Brain microvascular endothelial cell (primary cell): Measurements from ENCODE around the gene DHX15.
A peak's percentile ranks its signal among the peaks of the same experiment; 100 is the strongest.

Experiments used
- DNase-seq: peaks from one replicate; pipeline ENCODE4 v3.0.0-alpha.2; 2020
- H3K27ac ChIP-seq: fragments of 250-450 bp; sonication (Bioruptor Pico); 2 replicates; pipeline ENCODE4 v1.5.1; 2020; ENCODE audit warnings: mild to moderate bottlenecking, moderate library complexity
- H3K27me3 ChIP-seq: fragments of 250-450 bp; sonication (Bioruptor Pico); replicated peaks from 2 replicates; pipeline ENCODE4 v1.5.1; 2020; ENCODE audit warnings: mild to moderate bottlenecking
- H3K36me3 ChIP-seq: fragments of 250-450 bp; sonication (Bioruptor Pico); replicated peaks from 2 replicates; pipeline ENCODE4 v1.5.1; 2020; ENCODE audit warnings: mild to moderate bottlenecking
- H3K4me3 ChIP-seq: 2 replicates; pipeline ENCODE4 v1.5.1; 2011; ENCODE audit warnings: low read depth, mild to moderate bottlenecking, control low read depth, low read length, moderate library complexity
- CTCF ChIP-seq: IDR thresholded peaks from 2 replicates; pipeline ENCODE4 v1.5.1; 2011; ENCODE audit warnings: low read depth, mild to moderate bottlenecking, moderate library complexity, low read length, control low read depth, inconsistent platforms; ENCODE audit errors: missing control alignments
- in situ Hi-C: cut with HindIII; loops from 2 replicates; pipeline ENCODE4 v1.10.0; 2017; ENCODE audit warnings: low sequenced_read_pairs, low pct_ligation_motif_present

DHX15 gene

GRCh38 chr4:24584211-24584850, at the start of gene DHX15:
Gene DHX15, minus strand, starts transcription at chr4:24584554. Its CDS starts 161 bp downstream, at chr4:24584393.
- Histone ChIP-seq H3K27me3 (no peaks in the 10 kb centered on the region), H3K27ac (peak within 1 kb of the TSS; percentile 89), H3K4me3 (peak within 1 kb of the TSS; percentile 98), H3K36me3 (no peaks in the 10 kb centered on the region)
- TF ChIP-seq CTCF = no peak
- in situ Hi-C loops = no loop called here
- peak; percentile 95 for DNase-seq

GRCh38 chr4:24632011-24632410, 47.7 kb upstream of the DHX15 start:
- in situ Hi-C loops = no loop called here
- no peaks in the 10 kb centered on the region for H3K27me3 ChIP-seq
- no peak overlapping the region for H3K4me3 ChIP-seq
- no peak for DNase-seq
- no peak overlapping the region for H3K27ac ChIP-seq
- no peak for TF ChIP-seq CTCF
- H3K36me3 ChIP-seq = no peaks in the 10 kb centered on the region

GRCh38 chr4:24630937-24631336, 46.6 kb upstream of the DHX15 start:
- Histone ChIP-seq H3K27ac (no peak overlapping the region), H3K36me3 (no peaks in the 10 kb centered on the region), H3K4me3 (no peak overlapping the region), H3K27me3 (no peaks in the 10 kb centered on the region)
- peak; percentile 23 for DNase-seq
- in situ Hi-C loops = no loop called here
- TF ChIP-seq CTCF = no peak

- in situ Hi-C loops = no loop called here
- no peaks in the 10 kb centered on the region for H3K27me3 ChIP-seq
- no peak for TF ChIP-seq CTCF
Observed at GRCh38 chr4:24625091-24625490, 40.7 kb upstream of the DHX15 start.

GRCh38 chr4:24624381-24624780, 40.0 kb upstream of the DHX15 start:
- Histone ChIP-seq H3K27me3 (no peaks in the 10 kb centered on the region), H3K27ac (no peak overlapping the region), H3K4me3 (no peak overlapping the region), H3K36me3 (no peaks in the 10 kb centered on the region)
- DNase-seq = no peak
- in situ Hi-C loops = no loop called here
- TF ChIP-seq CTCF = no peak

More at GRCh38 chr4:24625091-24625490, 40.7 kb upstream of the DHX15 start:
- no peak overlapping the region for H3K27ac ChIP-seq
- no peak overlapping the region for H3K4me3 ChIP-seq
- no peak for DNase-seq
- no peaks in the 10 kb centered on the region for H3K36me3 ChIP-seq
